AG04449 (cell line): Measurements from ENCODE around the gene SHISAL2A.

Experiments
- CTCF ChIA-PET: fragments of 350-600 bp; formaldehyde crosslinking; extraction: SDS; loops from one replicate; lab custom pipeline; 2021; ENCODE audit warnings: antibody characterized with exemption; lab: Yijun Ruan, JAX
- POLR2A ChIA-PET: fragments of 400-600, 350-600 bp; formaldehyde crosslinking; extraction: SDS; loops from one replicate; lab custom pipeline; 2020; ENCODE audit warnings: antibody characterized with exemption, inconsistent platforms; lab: Yijun Ruan, JAX
- DNase-seq: peaks from one replicate; pipeline ENCODE4 v3.0.0-alpha.2; 2010; ENCODE audit warnings: low read depth, low spot score
- H3K4me3 ChIP-seq: 2 replicates; pipeline ENCODE4 v1.5.1; 2011; ENCODE audit warnings: low read depth, mild to moderate bottlenecking, control low read depth, low read length
- CTCF ChIP-seq: IDR thresholded peaks from one replicate; pipeline ENCODE4 v1.5.1; 2011; ENCODE audit warnings: mild to moderate bottlenecking, moderate library complexity, low read length, control low read depth, inconsistent platforms; ENCODE audit not compliant: insufficient read depth; ENCODE audit errors: missing control alignments

SHISAL2A gene

GRCh38 chr1:52651904-52652303 is 18.9 kb downstream of the SHISAL2A start:
- POLR2A ChIA-PET = interaction anchor here (0.7 kb wide), 1 partner anchor 85 kb away, joined by 3 read pairs; no protein-coding TSS in a partner anchor
- TF ChIP-seq CTCF = no peak
- no peak overlapping the region for H3K4me3 ChIP-seq
- DNase-seq = no peak
- CTCF ChIA-PET = no interaction called here

GRCh38 chr1:52653207-52653849 is 20.4 kb downstream of the SHISAL2A start:
- TF ChIP-seq CTCF = no peak
- ChIA-PET POLR2A (no interaction called here), CTCF (interaction anchor here (0.6 to 1.3 kb wide), 2 partner anchors 26 to 476 kb away, joined by 3 read pairs; no protein-coding TSS in a partner anchor)
- no peak for DNase-seq
- no peak overlapping the region for H3K4me3 ChIP-seq

- no peak for TF ChIP-seq CTCF
Observed at GRCh38 chr1:52654063-52654462, 21.1 kb downstream of the SHISAL2A start.

GRCh38 chr1:52657702-52658101 is 24.7 kb downstream of the SHISAL2A start:
- CTCF ChIA-PET = no interaction called here
- TF ChIP-seq CTCF = no peak

More at GRCh38 chr1:52654063-52654462, 21.1 kb downstream of the SHISAL2A start:
- CTCF ChIA-PET = interaction anchor here (1.3 kb wide), 1 partner anchor 27 kb away, joined by 3 read pairs; no protein-coding TSS in a partner anchor
- POLR2A ChIA-PET = no interaction called here
- no peak for DNase-seq
- H3K4me3 ChIP-seq = no peak overlapping the region

GRCh38 chr1:52658795-52659194 is 25.8 kb downstream of the SHISAL2A start:
- no peak overlapping the region for H3K4me3 ChIP-seq
- TF ChIP-seq CTCF = no peak
- ChIA-PET POLR2A (no interaction called here), CTCF (no interaction called here)
- DNase-seq = no peak

More at GRCh38 chr1:52657702-52658101, 24.7 kb downstream of the SHISAL2A start:
- POLR2A ChIA-PET = no interaction called here
- DNase-seq = no peak
- no peak overlapping the region for H3K4me3 ChIP-seq

- CTCF ChIA-PET = interaction anchor here (0.6 kb wide), 2 partner anchors 27 to 379 kb away, joined by 3 read pairs; no protein-coding TSS in a partner anchor
- DNase-seq = no peak
- no peak for TF ChIP-seq CTCF
- H3K4me3 ChIP-seq = no peak overlapping the region
- POLR2A ChIA-PET = interaction anchor here (0.9 kb wide), 1 partner anchor 11 kb away, joined by 3 read pairs; no protein-coding TSS in a partner anchor
Observed at GRCh38 chr1:52659356-52659755, 26.4 kb downstream of the SHISAL2A start.
